Measurements from ENCODE around the gene TNS3. TPM values are rescaled to one million over a fixed set of nuclear protein-coding genes. Genes with fewer than 3 reads are reported as not detected.
A peak's percentile ranks its signal among the peaks of the same experiment; 100 is the strongest.

Gene TNS3
- total and polyA plus RNA-seq, 2 of the 13 experiments (the other 11 are each of a cell fraction or from before 2014, with no cell fraction given), result 52.9 to 55.7 TPM

- TF ChIP-seq, protein P1, sequence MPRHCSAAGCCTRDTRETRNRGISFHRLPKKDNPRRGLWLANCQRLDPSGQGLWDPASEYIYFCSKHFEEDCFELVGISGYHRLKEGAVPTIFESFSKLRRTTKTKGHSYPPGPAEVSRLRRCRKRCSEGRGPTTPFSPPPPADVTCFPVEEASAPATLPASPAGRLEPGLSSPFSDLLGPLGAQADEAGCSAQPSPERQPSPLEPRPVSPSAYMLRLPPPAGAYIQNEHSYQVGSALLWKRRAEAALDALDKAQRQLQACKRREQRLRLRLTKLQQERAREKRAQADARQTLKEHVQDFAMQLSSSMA (CRISPR knock-in tag; IDR thresholded peaks at IDR 0.05), result peak; percentile 81
- TF ChIP-seq MBD4 (IDR thresholded peaks at IDR 0.05; ENCODE audit: borderline replicate concordance, low read length), result no peak
- peak; percentile 59 for TF ChIP-seq ZGPAT (CRISPR knock-in tag; IDR thresholded peaks at IDR 0.05)
- TF ChIP-seq KAT2B (IDR thresholded peaks at IDR 0.05; ENCODE audit: borderline replicate concordance, low read depth, low read length), result no peak
- no peak for TF ChIP-seq ZFAT (CRISPR knock-in tag; conservative IDR thresholded peaks at IDR 0.05)
- no peak for TF ChIP-seq CAMTA2 (CRISPR knock-in tag; IDR thresholded peaks at IDR 0.05; ENCODE audit: borderline replicate concordance)
- 0 out of 2 replicates have a peak, but pooled peaks have one; percentile 20 for TF ChIP-seq ZNF136 (CRISPR knock-in tag; IDR thresholded peaks at IDR 0.05; ENCODE audit: low read depth)
- TF ChIP-seq ZBTB4 (CRISPR knock-in tag; IDR thresholded peaks at IDR 0.05; ENCODE audit: borderline replicate concordance), result peak; percentile 82; the same call in 1 of the 2 replicates
- no peak for TF ChIP-seq NFYB (CRISPR knock-in tag; IDR thresholded peaks at IDR 0.05)
- TF ChIP-seq, protein P2, sequence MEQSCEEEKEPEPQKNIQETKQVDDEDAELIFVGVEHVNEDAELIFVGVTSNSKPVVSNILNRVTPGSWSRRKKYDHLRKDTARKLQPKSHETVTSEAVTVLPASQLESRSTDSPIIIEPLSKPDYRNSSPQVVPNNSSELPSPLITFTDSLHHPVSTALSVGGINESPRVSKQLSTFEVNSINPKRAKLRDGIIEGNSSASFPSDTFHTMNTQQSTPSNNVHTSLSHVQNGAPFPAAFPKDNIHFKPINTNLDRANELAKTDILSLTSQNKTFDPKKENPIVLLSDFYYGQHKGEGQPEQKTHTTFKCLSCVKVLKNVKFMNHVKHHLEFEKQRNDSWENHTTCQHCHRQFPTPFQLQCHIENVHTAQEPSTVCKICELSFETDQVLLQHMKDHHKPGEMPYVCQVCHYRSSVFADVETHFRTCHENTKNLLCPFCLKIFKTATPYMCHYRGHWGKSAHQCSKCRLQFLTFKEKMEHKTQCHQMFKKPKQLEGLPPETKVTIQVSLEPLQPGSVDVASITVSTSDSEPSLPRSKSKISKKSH (CRISPR knock-in tag; IDR thresholded peaks at IDR 0.05; ENCODE audit: borderline replicate concordance), result no peak; the same call in 1 of the 2 replicates
- TF ChIP-seq ZNF572 (CRISPR knock-in tag; IDR thresholded peaks at IDR 0.05), result no peak
- TF ChIP-seq, protein P3, sequence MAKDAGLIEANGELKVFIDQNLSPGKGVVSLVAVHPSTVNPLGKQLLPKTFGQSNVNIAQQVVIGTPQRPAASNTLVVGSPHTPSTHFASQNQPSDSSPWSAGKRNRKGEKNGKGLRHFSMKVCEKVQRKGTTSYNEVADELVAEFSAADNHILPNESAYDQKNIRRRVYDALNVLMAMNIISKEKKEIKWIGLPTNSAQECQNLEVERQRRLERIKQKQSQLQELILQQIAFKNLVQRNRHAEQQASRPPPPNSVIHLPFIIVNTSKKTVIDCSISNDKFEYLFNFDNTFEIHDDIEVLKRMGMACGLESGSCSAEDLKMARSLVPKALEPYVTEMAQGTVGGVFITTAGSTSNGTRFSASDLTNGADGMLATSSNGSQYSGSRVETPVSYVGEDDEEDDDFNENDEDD (CRISPR knock-in tag; IDR thresholded peaks at IDR 0.05; ENCODE audit: borderline replicate concordance), result no peak
- TF ChIP-seq ZBED4 (CRISPR knock-in tag; IDR thresholded peaks at IDR 0.05; ENCODE audit: borderline replicate concordance), result 0 out of 2 replicates have a peak, but pooled peaks have one; percentile 43
- TF ChIP-seq ZNF616 (CRISPR knock-in tag; IDR thresholded peaks at IDR 0.05; ENCODE audit: low read depth), result no peak
- no peak for TF ChIP-seq ZNF317 (CRISPR knock-in tag; IDR thresholded peaks at IDR 0.05)
- TF ChIP-seq CHD2 (IDR thresholded peaks at IDR 0.05; ENCODE audit: low read depth, low read length), result no peak
These were observed 10.4 kb downstream of the TNS3 start (continued) for GRCh38 chr7:47571331-47572093.

Measured in HepG2 (cell line).